Endothelial cell of hepatic sinusoid (primary cell): ENCODE data around the gene PPP2R5C.
"Not testable (repeated sequence)": the region's sequence is repeated elsewhere in the genome, so short reads cannot be mapped to it uniquely, and the experiment has no call there.

ENCODE experiments used
- in situ Hi-C: cut with HindIII; loops from 2 replicates; pipeline ENCODE4 v1.10.0; 2017; ENCODE audit warnings: low sequenced_read_pairs

The PPP2R5C gene

DNA sequence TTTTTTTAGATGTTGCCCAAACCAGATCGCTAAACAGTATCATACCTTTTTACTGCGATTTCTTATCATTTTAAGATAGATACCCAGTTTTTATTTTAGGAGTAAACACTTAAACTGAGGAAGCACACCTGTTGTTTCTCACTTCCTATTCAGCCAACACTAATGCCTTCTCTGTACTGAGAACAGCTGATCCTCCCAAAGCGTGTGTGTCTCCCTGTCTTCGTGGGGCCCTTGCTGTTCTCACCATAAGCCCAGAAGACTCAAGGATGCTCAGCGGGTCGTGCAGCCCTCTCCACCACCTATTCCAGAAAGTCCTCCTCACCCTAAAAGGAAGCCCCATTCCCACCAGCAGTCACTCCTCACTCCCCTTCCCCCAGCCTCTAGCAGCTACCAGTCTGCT is 14.8 kb downstream of the PPP2R5C start:
- in situ Hi-C loops, result loop anchor here (5.0 kb wide), 2 partner anchors 36 to 81 kb away; no protein-coding TSS in a partner anchor

DNA sequence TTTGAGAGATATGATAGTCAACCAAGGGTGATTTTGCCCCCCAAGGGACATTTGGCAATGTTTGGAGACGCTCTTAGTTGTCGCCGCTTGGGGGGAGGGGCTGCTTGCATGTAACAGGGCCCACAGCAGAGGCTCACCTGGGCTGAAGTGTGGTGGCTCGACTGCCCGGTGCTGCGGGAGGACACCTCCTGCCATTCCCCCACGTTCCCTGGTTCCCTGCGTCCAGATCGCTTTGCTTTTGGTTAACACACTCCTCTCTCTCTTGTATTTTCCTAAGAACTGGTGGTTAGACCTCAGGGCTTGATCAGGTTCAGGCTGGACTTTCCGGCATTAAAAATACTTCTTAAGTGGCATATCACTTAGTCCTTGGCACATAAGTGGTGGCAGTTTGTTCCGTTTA is 18.9 kb downstream of the PPP2R5C start:
- in situ Hi-C loops, result no loop called here

DNA sequence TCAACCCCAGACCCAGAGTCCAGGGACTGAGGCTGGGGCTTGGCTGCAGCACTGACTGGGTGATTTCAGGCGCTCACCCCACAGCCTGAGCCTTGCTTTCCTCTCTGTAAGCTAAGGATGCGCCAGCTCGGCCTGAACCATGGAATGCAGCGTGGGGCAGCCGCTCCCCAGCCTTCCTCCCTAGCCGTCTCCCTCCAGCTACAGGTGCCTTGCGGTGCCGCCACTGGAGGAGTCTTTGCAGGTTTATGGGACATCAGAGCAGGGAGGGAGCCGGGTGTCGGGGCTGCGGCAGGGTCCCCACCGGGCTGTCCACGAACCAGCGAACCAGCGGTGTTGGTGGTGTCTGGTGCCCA is 19.4 kb downstream of the PPP2R5C start:
- in situ Hi-C loops, result no loop called here

DNA sequence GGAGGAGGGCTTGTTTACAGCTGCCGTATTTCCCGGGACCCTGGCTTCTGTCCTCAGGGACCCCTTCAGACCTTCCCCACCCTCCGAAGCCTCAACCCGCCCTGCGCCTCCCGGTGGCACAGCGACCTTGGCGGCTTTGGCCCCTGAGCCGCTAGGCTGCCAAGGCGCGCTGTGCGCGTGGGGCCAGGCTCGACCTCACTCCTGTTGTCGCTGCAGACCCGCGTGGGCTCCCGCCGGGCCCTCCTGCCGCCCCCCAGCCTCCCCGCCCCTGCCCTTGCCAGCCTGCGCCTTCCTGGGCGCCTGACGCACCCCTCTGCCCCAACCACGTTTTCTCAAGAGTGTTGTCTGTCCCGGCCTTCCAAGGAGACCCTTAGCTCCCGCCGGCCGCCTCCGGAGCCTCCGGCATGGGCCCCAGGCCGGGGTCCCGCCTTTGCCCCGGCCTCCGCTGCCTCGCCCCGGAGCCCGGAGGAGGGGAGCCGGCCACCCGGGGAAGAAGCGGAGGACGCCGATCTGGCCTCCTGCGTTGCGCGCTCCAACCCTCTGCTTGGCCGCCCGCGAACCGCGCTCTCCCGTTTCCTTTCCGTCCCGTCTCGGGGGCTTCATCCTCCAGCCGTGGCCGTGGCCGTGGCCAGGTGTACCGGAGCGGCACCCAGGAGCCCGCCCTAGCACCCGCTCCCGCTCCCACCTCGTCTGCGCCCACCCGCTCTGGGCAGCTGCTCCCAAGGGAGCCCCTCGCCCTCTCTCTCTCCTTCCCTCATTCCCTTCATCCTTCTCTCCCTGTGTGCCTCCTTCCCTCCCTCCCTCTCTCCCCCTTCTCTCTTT is 19.9 kb downstream of the PPP2R5C start:
- in situ Hi-C loops, result no loop called here

DNA sequence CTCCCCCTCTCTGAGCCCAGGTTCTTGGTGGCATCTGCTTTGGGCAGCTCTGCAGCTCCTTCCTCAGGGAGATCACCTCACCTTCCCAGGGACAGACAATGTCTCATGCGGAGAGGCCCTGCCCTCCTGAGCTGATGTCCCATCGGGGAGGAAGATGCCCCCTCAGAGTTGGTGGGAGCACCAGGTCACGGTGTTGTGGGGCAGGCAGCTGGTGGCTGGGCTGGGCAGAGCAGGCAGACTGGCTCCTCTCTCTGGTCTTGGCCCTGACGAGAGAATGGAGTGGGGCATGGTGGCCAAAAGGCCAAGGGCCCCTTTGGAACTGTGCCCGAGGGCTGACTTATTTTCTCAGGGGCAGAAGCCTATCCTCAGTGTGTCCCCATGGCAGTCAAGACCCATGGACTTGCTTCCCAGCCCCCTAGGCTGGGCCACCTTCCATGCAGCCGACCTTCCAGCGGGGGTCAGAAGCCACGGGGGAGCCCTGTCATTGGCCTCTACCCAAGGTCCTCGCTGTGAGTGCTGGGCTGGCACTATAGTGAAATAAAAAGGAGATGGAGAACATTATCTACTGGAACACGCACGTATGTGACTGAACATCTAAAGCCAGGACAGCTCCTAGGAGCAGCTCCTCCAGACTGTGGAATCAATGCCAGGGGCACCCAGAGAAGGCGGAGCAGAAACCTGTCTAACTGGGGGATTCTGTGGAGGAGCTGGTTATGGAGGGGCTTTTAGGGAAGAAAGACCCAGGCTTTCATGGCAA is 21.9 kb downstream of the PPP2R5C start:
- in situ Hi-C loops, result no loop called here

DNA sequence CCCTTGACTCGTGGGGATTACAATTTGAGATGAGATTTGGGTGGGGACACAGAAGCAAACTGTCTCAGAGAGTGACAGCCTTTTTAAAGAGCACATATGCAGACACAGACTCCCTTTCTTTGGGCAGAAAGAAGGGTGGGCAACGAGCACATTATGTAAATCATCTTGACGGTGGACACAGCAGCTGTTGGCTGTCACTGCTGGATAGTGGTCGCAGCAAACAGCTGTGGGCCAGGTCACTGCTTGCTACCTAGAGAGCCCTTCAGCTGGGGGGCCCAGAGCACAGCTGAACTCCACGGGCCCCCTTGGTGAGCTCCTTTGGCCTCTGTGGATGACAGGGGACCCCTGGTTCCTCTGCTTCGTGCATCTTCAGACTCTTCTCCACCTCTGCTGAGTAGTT is 23.1 kb downstream of the PPP2R5C start:
- in situ Hi-C loops, result no loop called here

DNA sequence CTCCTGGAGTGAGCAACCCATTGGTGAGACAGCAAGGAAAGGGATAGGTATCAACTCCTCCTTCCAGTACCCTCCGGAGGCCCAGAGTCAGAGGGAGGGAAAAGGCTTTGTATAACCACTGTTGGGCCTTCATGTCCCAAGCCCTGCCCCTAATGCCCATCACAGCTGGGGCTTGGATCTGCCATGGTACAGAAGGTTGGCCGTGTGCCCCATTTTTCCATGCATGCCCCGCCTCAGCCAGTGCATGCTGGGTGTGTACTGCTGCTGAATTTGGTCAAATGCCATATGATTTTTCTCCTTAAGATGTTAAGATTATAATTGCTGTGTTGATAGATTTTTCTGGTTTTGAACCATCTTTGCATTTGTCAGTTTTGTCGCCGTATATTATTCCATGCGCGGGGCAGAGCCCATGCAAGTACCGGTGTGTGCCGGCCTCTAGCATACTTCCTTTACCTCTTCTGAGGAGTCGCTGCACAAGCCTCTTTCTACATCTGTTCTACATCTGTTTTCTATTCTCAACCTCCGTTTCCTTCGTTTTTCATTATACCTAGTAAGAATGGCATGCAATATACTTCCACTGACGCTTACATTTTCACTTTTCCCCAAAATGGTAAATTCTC is 26.6 kb downstream of the PPP2R5C start:
- in situ Hi-C loops, result no loop called here

DNA sequence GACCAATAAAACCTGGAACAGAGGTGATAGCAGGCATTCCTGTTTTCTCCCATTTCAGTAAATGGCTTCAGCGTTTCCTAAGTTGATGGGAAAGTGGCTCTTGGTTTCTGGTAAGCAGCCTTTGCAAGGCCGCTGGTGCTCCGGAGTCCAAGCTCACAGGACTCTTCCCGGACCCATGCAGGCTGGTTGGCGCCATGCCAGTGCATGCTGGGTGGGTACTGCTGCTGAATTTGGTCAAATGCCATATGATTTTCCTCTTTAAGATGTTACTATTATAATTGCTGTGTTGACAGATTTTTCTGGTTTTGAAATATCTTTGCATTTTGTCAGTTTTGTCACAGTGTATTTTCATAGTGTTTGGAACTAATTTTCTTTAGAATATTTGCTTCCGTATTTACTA is 27.7 kb downstream of the PPP2R5C start:
- in situ Hi-C loops, result no loop called here

DNA sequence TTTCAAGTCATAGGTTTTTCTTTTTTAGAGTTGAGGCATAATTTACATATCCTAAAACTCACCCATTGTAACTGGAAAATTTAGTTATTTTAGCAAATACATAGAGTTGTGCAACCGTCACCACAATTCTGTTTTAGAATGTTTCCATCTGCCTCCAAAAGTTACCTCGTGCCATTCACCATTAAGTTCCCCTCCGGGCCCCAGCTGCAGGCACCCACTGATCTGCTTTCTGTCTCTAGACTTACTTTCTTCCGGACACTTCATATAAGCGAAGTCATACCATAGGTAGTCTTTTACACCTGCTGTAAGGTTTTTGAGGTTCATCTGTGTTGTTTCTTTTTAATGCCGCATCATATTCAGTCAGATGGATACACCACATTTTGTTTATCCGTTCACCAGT is 28.7 kb downstream of the PPP2R5C start:
- in situ Hi-C loops, result no loop called here

DNA sequence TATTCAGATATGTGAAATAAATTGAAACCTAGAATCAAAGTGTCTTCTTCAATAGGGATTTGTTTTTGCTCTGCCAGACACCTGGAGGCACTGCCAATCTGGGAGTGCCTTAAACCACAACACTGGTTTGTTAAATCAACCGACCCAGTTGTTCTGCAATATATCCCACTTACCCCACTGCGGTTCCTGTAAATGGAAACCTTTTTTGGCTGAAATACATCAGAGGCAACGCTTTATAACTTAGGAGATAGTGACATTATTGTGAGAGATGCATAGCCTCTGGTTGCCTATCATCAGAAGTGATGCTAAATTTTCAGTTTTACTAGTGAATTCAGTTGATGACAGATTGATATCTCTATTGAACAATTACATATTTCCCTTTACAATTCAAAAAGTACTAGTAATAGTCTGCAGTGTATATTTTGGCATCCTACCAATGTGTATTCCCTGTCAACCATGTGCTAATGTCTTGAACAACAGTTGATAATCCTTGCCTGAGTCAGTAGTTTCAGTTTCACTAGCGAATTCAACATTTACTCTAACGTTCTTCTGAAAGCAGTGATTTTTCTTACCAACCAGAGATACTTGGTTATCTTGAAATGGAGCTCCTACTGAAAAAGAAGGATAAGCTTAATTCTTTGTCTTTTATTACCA is 30.5 kb downstream of the PPP2R5C start:
- in situ Hi-C loops, result no loop called here

DNA sequence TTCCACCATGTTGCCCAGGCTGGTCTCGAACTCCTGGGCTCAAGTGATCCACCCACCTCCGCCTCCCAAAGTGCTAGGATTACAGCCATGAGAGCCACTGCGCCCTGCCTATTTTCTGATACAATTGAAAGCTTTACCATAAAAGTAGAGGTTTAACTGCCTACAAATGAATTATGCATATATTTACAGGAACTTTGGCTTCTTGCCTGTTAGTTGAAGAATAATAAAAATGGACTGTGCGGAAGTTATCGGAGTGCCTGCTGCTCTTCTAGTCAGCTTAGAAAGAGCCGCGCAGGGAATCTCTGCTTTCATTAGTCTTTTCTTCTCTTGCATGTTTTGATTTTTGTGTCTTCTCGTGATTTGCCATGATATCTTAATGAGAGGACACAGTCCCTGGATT is 34.5 kb downstream of the PPP2R5C start:
- in situ Hi-C loops, result no loop called here

DNA sequence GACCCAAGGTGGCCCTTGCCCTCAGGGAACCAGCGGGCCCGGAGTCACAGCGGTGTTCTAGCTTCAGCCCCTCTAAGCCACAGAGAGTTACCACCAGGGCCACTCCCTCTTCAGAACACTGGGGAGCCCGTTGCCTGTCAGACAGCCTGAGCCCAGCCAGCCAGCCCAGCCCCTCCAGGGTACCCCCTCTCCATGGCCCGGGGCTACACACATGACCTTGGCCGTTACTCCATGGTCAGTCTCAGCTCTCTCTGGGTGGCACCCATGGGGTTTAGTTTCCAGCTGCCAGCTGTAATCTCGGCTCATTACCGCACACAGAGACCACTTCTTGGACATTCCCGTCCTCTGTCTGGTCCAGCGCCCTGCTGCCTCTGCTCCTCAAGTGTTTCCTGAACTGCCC is 35.0 kb downstream of the PPP2R5C start:
- in situ Hi-C loops, result no loop called here

DNA sequence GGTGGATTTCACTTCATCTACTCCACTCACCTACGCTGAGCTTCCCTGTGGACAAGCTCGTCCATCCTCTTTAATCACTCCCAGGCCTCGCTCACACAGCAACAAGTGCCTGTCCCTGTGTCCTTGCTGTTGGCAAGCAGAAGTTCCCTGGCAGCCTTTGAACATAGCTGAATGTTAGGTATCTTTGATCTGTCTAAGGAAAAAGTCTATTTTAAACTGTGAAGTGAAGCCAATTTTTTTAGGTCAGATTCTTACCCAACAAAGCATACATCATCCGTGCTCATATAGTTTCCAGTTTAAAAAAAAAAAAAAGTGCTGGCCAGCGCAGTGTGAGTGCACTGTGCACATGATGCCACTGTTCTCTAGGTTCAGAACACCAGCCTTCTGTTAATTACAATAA is 36.3 kb downstream of the PPP2R5C start:
- in situ Hi-C loops, result no loop called here

DNA sequence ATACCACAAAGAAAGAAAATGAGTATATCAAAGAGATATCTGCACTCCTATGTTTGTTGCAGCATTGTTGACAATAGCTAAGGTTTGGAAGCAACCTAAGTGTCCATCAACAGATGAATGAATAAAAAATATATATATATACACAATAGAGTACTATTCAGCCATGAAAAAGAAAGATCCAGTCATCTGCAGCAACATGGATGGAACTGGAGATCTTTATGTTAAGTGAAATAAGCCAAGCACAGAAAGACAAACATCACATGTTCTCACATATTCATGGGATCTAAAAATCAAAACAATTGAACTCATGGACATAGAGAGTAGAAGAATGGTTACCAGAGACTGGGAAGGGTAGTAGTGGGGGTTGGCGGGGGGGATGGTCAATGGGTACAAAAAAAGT is 42.9 kb downstream of the PPP2R5C start:
- in situ Hi-C loops, result not testable (repeated sequence)

DNA sequence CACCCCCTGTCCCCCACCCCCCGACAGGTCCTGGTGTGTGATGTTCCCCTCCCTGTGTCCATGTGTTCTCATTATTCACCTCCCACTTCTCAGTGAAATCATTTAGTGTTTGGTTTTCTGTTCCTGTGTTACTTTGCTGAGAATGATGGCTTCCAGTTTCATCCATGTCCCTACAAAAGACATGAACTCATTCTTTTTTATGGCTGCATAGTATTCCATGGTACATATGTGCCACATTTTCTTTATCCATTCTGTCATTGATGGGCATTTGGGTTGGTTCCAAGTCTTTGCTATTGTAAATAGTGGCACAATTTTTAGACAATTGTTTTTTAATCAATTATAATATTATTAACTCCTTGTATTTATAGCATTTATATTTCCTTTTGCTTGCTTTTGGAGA is 44.7 kb downstream of the PPP2R5C start:
- in situ Hi-C loops, result not testable (repeated sequence)

DNA sequence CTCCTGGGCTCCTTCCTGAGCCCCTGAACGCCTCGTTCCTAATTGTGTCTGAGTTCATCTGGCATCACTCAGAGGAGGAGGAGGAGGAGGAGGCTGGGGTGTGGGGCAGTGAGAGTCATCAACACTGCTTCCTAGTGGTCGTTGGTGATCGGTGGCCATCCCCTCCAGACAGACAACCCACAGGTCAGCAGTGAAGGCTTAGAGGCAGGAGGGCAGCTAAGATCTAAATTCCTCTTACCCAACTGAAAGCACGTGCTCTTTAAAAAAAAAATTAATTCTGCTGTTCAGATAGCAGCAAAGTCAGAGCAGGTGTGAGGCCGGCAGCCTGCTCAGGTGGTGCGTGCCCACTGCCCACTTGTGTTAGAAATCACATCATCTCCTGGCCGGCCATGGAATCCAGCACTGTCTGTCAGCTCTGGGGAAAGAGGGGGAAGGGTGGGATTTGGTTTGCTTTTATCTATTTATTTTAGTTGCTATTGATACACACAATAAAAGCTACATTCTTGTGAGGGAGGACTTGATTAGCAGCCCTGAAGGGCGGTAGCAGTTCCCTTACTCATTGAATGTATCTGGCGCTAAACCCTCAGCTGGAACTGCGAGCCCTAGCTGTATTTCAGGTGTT is 46.6 kb downstream of the PPP2R5C start:
- in situ Hi-C loops, result no loop called here

DNA sequence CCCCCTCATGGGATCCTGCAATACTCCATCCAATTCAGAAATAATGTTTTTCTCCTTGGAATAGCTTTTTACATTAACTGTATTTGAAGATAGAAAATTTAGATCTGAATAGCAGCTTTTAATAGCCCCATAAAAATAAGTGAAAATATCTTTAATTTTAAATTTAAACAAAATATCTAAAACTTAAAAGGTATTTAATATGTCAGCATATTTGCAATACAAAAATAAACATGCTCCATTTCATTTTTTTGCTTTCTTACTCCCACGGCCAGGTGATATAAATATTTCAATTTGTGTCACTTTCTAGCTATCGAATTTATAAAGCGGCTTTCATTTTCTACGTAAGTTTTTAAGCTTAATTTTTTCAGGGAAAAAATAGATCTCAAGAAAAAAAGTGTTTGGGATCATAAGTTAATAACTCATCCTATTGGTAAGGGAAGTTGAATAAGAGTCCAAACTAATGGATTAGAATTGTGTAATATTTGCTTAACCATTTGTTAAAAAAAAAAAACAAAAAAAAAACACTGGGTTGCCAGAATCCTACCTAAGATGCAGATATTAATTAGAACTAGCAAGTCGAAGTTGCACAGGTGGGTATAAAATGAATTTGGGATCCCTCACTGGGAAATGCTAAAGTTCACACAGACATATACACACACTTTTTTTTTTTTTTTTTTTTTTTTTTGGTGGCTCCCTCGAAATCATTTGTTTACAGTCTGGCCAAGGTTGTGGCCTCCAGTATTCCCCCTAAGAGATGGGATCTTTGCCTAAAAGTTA is 47.6 kb downstream of the PPP2R5C start:
- in situ Hi-C loops, result no loop called here

DNA sequence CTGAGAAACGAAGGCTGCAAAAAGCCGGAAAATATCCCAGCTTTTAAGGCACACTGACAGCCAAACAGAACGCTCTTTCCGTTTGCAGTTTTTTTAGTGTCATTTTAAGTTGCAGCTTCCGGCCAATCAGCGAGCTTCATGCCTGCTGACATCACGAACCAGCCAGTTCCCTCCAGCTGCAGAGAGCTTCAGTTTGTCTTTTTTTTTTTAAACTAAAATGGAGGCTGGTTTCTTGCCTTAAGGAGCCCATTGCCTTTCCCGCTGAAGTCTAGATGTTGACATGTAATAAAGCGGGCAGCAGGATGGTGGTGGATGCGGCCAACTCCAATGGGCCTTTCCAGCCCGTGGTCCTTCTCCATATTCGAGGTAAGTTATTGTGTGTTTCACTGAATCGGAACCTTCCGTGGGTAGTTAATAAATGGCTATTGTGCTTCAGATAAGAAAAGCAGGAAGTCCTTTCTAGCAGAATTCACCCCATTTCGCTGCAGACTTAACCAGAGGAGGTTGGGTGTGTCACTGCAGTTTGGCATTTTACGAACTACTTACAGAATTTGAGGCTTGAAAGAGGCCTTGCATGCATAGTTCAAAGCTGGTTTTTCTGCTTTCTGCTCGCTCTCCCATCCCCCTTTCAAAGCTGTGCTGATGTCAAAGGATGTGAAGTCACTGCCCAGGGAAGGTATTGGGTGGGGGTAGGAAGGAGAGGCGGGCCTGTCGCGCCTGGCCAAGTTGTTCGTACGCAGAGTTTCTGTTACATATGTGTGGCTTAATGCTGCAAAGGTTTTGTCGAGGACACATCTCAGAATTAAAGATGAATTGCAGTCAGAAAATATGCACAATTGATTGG is 48.4 kb downstream of the PPP2R5C start:
- in situ Hi-C loops, result loop anchor here (5.0 kb wide), 2 partner anchors 33 to 37 kb away; no protein-coding TSS in a partner anchor
